Nephron (organoid): Measurements from ENCODE around the gene MUC5AC.
"Not testable (repeated sequence)": the region's sequence is repeated elsewhere in the genome, so short reads cannot be mapped to it uniquely, and the experiment has no call there.

Experiments used
- H3K27ac Mint-ChIP-seq, 3 experiments: 2 replicates each; pipeline ENCODE4 v1.8.0; 2020; ENCODE audit warnings: mixed read lengths in 3 of 3, mild to moderate bottlenecking in 2 of 3, moderate library complexity in 1 of 3
- H3K27me3 Mint-ChIP-seq: 2 replicates; pipeline ENCODE4 v1.8.0; 2021; ENCODE audit warnings: low read depth, mild to moderate bottlenecking, moderate library complexity, mixed read lengths
- H3K36me3 Mint-ChIP-seq: 2 replicates; pipeline ENCODE4 v1.8.0; 2020; ENCODE audit warnings: low read depth, mixed read lengths
- H3K4me1 Mint-ChIP-seq: 2 replicates; pipeline ENCODE4 v1.8.0; 2020; ENCODE audit warnings: mixed read lengths
- H3K4me3 Mint-ChIP-seq, 3 experiments: 2 replicates each; pipeline ENCODE4 v1.8.0; 2020; ENCODE audit warnings: mild to moderate bottlenecking in 3 of 3, mixed read lengths in 3 of 3, moderate library complexity in 2 of 3
- H3K9me3 Mint-ChIP-seq: 2 replicates; pipeline ENCODE4 v1.8.0; 2020; ENCODE audit warnings: mixed read lengths
- CTCF ChIP-seq, 3 experiments: fragments of 200-600 bp; sonication (generic); IDR thresholded peaks; one replicate each; pipeline ENCODE4 v1.5.0; 2021; ENCODE audit warnings: antibody characterized with exemption in 3 of 3; ENCODE audit not compliant: unreplicated experiment in 3 of 3

The MUC5AC gene

GRCh38 chr11:1178906-1179305, 21.2 kb downstream of the MUC5AC start:
- Mint-ChIP-seq H3K9me3 (peaks cover 4% of the 10 kb centered on the region), H3K4me3 (no peak overlapping the region), H3K27me3 (peaks cover 6% of the 10 kb centered on the region), H3K36me3 (peaks cover 3% of the 10 kb centered on the region), H3K27ac (no peak overlapping the region), H3K4me1 (no peaks in the 10 kb centered on the region)
- no peak for TF ChIP-seq CTCF (IDR thresholded peaks at IDR 0.05; ENCODE audit: unreplicated experiment in 3 of 3)

- H3K27ac Mint-ChIP-seq: no peak overlapping the region
- H3K27me3 Mint-ChIP-seq: peaks cover 6% of the 10 kb centered on the region
- TF ChIP-seq CTCF (IDR thresholded peaks at IDR 0.05; ENCODE audit: unreplicated experiment in 3 of 3): no peak
- peaks cover 3% of the 10 kb centered on the region for H3K36me3 Mint-ChIP-seq
- peaks cover 4% of the 10 kb centered on the region for H3K9me3 Mint-ChIP-seq
- no peak overlapping the region for H3K4me3 Mint-ChIP-seq
- no peaks in the 10 kb centered on the region for H3K4me1 Mint-ChIP-seq
These were observed 21.9 kb downstream of the MUC5AC start for GRCh38 chr11:1179641-1180040.

- Mint-ChIP-seq H3K4me1 (no peaks in the 10 kb centered on the region), H3K27me3 (peaks cover 6% of the 10 kb centered on the region), H3K4me3 (no peak overlapping the region), H3K27ac (no peak overlapping the region), H3K9me3 (peaks cover 4% of the 10 kb centered on the region), H3K36me3 (peaks cover 3% of the 10 kb centered on the region)
- TF ChIP-seq CTCF (IDR thresholded peaks at IDR 0.05; ENCODE audit: unreplicated experiment in 3 of 3): no peak
These were observed 22.4 kb downstream of the MUC5AC start for GRCh38 chr11:1180171-1180570.

- no peaks in the 10 kb centered on the region for H3K4me1 Mint-ChIP-seq
- H3K36me3 Mint-ChIP-seq: no peaks in the 10 kb centered on the region
- peaks cover under 1% of the 10 kb centered on the region for H3K9me3 Mint-ChIP-seq
- H3K4me3 Mint-ChIP-seq: no peak overlapping the region
- H3K27me3 Mint-ChIP-seq: no peaks in the 10 kb centered on the region
- no peak overlapping the region for H3K27ac Mint-ChIP-seq
- TF ChIP-seq CTCF (IDR thresholded peaks at IDR 0.05; ENCODE audit: unreplicated experiment in 3 of 3): no peak
These were observed 23.2 kb downstream of the MUC5AC start for GRCh38 chr11:1180947-1181391.

GRCh38 chr11:1181420-1181819, 23.7 kb downstream of the MUC5AC start:
- Mint-ChIP-seq H3K27me3 (no peaks in the 10 kb centered on the region), H3K9me3 (no peaks in the 10 kb centered on the region), H3K4me1 (no peaks in the 10 kb centered on the region), H3K27ac (no peak overlapping the region), H3K4me3 (no peak overlapping the region), H3K36me3 (no peaks in the 10 kb centered on the region)
- no peak for TF ChIP-seq CTCF (IDR thresholded peaks at IDR 0.05; ENCODE audit: unreplicated experiment in 3 of 3)

GRCh38 chr11:1181853-1182535, 24.2 kb downstream of the MUC5AC start:
- Mint-ChIP-seq H3K9me3 (no peaks in the 10 kb centered on the region), H3K27ac (no peak overlapping the region), H3K4me1 (no peaks in the 10 kb centered on the region), H3K36me3 (no peaks in the 10 kb centered on the region), H3K27me3 (no peaks in the 10 kb centered on the region), H3K4me3 (no peak overlapping the region)
- TF ChIP-seq CTCF (IDR thresholded peaks at IDR 0.05; ENCODE audit: unreplicated experiment in 3 of 3): no peak

GRCh38 chr11:1184139-1184538, 26.4 kb downstream of the MUC5AC start:
- not testable (repeated sequence) for H3K27ac Mint-ChIP-seq, H3K36me3 Mint-ChIP-seq, H3K9me3 Mint-ChIP-seq, H3K4me1 Mint-ChIP-seq, H3K27me3 Mint-ChIP-seq, H3K4me3 Mint-ChIP-seq

GRCh38 chr11:1188451-1189130, 30.8 kb downstream of the MUC5AC start:
- H3K27me3 Mint-ChIP-seq, H3K4me3 Mint-ChIP-seq, H3K27ac Mint-ChIP-seq, H3K4me1 Mint-ChIP-seq, H3K9me3 Mint-ChIP-seq, H3K36me3 Mint-ChIP-seq: not testable (repeated sequence)
